Measurements from ENCODE around the gene ARHGEF3.

DNA sequence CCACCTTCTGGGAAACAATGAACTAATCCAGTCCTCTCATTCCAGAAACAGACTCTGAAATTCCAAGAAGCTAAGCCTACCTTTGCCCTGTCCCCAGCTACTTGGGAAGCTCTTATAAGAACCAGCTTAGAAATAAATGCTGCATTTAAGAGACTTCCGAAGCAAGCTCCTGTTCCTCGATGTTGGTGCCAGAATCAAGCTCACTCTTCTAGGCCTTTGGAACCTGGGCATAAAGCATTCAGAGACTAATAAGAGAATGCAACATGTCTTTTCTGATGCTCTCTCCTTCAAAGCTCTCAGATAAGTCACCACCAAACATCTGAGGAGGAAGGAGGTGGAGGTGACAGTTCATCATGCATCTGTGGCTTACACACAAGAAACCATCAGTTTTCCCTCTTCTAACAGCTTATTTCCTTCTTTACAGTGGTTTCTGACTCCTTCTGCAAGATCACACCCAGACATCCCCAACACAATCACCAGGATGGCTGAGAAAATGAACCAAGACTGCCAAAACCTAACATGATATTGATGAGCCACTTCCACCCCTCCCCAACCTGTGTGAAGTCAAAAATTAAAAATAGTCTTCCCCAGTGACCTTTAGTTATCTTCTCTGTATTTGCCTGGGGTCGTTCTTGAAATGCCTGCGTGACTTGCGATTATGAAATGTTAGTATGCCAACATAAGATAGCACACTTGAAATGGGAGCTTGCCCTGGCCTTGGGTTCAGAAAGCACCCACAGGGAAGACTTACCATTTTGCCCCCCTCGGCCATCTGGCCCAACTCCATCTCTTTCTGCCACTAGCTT is 11.5 kb downstream of the ARHGEF3 start:
- TF ChIP-seq, protein P1, sequence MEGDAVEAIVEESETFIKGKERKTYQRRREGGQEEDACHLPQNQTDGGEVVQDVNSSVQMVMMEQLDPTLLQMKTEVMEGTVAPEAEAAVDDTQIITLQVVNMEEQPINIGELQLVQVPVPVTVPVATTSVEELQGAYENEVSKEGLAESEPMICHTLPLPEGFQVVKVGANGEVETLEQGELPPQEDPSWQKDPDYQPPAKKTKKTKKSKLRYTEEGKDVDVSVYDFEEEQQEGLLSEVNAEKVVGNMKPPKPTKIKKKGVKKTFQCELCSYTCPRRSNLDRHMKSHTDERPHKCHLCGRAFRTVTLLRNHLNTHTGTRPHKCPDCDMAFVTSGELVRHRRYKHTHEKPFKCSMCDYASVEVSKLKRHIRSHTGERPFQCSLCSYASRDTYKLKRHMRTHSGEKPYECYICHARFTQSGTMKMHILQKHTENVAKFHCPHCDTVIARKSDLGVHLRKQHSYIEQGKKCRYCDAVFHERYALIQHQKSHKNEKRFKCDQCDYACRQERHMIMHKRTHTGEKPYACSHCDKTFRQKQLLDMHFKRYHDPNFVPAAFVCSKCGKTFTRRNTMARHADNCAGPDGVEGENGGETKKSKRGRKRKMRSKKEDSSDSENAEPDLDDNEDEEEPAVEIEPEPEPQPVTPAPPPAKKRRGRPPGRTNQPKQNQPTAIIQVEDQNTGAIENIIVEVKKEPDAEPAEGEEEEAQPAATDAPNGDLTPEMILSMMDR (conservative IDR thresholded peaks at IDR 0.05) = no peak
- no peak for TF ChIP-seq ZFX (IDR thresholded peaks at IDR 0.05)
